HG02798 (cell line): ENCODE data around the gene CREBZF.
A peak's percentile ranks its signal among the peaks of the same experiment; 100 is the strongest.
"Not testable (repeated sequence)": the region's sequence is repeated elsewhere in the genome, so short reads cannot be mapped to it uniquely, and the experiment has no call there.

Source experiments
- ATAC-seq: cut with Tn5 transposase; IDR thresholded peaks from one replicate; pipeline ENCODE4 v1.9.1; 2021; ENCODE audit warnings: mild to moderate bottlenecking; ENCODE audit not compliant: unreplicated experiment, poor library complexity

The CREBZF gene

DNA sequence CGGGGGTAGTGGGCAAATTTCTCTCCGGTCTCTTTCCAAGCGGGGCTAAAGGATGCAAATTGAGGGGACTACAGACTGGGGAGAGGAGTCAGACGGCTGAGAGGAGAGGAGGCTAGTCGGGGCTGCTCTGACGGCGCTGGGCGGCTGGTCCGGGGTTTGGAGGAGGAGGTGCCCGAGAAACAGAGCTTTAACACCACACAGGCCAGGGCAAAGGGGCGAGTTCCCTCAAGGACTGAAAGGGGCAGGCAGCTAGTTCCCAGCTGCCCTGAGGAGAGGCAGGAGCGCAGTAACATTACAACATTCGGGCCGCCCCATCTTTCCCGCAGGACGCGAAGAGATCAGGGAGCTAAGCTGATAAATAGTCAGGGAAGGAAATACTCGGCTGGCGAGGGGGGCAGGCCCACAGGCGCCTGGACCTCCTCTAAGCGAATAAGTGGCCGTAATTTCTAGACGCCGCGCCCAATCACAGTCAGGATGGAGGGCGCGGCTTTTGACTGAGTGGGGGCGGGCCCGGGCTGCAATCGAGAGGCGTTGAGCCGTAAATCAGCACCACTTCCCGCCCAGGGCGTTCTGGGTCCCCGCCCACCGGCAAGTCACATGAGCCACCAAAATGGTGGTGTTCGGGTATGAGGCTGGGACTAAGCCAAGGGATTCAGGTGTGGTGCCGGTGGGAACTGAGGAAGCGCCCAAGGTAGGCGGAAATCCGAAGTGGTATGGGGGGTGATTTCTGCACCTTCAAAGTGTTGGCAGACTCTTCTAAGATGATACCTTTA lies 36.7 kb downstream of the CREBZF start, which contains the start of gene TMEM126B:
Gene TMEM126B, plus strand, starts transcription at position 596 of the 773 bp plus-strand sequence. Its CDS starts 15 bp downstream, at position 611.
- peak; percentile 100 for ATAC-seq

DNA sequence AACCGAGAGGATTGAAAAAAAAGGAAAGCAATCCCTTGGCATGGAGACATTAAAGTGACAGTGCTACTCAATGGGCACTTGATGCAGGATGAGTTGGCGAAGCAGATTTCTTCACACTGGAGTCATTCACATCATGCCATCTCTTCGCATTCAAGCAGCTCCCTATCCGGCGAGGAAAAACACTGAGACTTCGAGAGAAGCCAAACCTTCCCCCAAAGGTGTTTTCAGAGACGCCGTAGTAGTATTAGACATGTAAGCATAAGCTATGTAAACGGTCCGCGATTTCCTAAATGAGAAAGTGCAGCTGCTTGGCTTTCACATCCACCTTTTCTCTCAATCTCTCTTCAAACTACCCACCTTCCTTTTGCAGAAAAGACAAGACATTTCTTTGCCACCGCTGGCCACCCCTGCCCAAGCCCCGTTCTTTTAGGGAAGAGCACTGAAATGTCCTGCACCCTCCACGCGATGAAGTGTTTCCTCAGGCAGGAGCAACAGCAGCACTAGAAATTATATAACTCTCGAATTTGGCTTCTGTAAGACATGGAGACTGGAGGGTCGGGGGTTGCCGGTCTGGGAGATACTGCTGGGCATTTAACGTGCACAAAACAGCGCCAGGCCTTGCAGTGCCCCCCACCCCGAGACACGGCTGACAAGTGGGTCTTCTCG lies 37.5 kb downstream of the CREBZF start, which contains the start of gene DLG2:
Gene DLG2, minus strand, starts transcription at position 13 of the 666 bp plus-strand sequence.
- no peak for ATAC-seq

DNA sequence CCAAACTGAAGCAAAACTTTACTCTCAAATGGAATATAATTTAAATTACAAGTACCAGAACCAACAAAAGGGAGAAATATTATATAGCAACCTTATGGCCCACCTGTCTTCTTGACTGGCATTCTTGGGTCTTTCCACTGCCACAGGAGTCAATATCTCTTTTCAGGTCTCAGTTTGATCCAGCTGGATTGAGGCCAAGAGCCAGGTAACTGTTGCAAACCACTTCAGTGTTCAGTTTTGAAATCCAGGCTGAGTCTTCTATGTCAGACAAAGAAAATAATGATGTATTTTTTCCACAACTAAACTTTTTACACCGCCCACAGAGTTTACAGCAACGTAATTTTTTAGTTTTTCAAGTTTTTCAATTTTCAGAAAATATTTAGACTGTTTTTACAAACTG lies 38.4 kb downstream of the CREBZF start:
- ATAC-seq = no peak

DNA sequence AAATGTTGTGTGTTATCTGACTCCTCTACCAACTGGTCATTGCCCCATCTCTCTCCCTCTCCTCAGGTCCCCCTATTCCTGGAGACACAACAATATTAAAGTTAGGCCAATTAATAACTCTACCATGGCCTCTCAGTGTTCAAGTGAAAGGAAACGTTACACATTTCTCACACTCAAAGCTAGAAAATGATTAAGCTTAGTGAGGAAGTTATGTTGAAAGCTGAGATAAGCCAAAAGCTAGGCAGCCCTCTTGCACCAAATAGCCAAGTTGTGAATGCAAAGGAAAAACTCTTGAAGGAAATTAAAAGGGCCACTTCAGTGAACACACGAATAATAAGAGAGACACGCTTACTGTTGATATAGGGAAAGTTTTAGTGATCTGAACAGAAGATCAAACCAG lies 44.7 kb downstream of the CREBZF start:
- ATAC-seq = no peak

DNA sequence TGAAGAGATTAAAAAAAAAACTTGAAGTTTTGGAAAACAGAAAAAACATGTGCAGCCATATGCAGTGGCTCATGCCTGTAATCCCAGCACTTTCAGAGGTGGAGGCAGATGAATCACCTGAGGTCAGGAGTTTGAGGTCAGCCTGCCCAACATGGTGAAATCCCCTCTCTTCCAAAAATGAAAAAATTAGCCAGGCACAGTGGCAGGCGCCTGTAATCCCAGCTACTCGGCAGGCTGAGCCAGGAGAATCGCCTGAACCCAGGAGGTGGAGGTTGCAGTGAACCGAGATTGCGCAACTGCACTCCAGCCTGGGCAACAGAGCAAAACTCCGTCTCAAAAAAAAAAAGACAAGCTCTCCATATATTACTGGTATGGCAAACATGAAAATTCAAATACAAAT lies 45.4 kb downstream of the CREBZF start:
- ATAC-seq = no peak

DNA sequence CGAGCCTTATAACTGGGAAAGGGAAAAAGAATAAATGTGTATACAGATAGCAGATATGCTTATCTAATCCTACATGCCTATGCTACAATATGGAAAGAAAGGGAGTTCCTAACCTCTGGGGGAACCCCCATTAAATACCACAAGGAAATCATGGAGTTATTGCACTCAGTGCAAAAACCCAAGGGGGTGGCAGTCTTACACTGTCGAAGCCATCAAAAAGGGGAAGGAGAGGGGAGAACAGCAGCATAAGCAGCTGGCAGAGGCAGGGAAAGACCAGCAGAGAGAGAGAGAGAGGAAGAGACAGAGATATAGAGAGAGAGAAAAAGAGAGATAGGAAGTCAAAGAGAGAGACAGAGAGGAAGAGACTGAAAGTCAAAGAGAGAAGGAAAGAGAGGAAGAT lies 53.3 kb downstream of the CREBZF start:
- not testable (repeated sequence) for ATAC-seq
